OCI-LY7 (cell line): ENCODE results near the gene ABLIM1.

Source experiments
- EZH2phosphoT487 ChIP-seq: fragments of 200-600 bp; sonication (generic); IDR thresholded peaks from 2 replicates; pipeline ENCODE4 v1.6.1; 2018; ENCODE audit warnings: low read depth, borderline replicate concordance, mild to moderate bottlenecking, mixed run types, antibody characterized with exemption, low read length, moderate library complexity, mixed read lengths
- TF ChIP-seq, protein P1 (sequence below): fragments of 200-600 bp; sonication (generic); conservative IDR thresholded peaks from 2 replicates; pipeline ENCODE4 v1.5.1; 2014; ENCODE audit warnings: mild to moderate bottlenecking, antibody characterized with exemption, low read length, moderate library complexity, mixed read lengths

DNA sequence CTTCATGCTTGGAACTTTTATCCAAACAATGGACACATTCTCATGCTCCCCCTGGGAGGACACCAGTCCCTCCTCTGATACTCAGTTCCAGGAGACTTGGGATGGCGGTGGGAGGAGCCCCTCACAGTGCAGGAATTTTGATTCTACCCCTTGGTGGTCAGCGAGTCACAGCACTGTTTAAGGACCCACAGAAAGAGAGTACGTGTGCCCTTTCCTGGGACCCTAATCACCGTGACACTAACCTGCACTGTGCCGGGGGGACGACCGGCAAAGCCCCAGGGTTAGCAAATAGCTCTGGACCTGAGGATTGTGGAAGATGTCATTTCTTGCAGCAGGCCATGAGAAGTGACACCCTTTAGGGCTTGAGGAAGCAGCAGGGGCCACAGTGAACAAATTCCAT, 264.2 kb downstream of the ABLIM1 start:
- TF ChIP-seq, protein P1, sequence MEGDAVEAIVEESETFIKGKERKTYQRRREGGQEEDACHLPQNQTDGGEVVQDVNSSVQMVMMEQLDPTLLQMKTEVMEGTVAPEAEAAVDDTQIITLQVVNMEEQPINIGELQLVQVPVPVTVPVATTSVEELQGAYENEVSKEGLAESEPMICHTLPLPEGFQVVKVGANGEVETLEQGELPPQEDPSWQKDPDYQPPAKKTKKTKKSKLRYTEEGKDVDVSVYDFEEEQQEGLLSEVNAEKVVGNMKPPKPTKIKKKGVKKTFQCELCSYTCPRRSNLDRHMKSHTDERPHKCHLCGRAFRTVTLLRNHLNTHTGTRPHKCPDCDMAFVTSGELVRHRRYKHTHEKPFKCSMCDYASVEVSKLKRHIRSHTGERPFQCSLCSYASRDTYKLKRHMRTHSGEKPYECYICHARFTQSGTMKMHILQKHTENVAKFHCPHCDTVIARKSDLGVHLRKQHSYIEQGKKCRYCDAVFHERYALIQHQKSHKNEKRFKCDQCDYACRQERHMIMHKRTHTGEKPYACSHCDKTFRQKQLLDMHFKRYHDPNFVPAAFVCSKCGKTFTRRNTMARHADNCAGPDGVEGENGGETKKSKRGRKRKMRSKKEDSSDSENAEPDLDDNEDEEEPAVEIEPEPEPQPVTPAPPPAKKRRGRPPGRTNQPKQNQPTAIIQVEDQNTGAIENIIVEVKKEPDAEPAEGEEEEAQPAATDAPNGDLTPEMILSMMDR, result no peak
- TF ChIP-seq EZH2phosphoT487, result no peak
